Smooth muscle cell (in vitro differentiated cells): ENCODE measurements around the gene SLC23A2. TPM values are rescaled to one million over a fixed set of nuclear protein-coding genes. Genes with fewer than 3 reads are reported as not detected.
"Not testable (repeated sequence)": the region's sequence is repeated elsewhere in the genome, so short reads cannot be mapped to it uniquely, and the experiment has no call there.

Experiments
- DNase-seq: peaks from one replicate; lab custom pipeline; 2025; ENCODE audit not compliant: unreplicated experiment; lab: John Stamatoyannopoulos, UW
- H2AFZ ChIP-seq: fragments of 200-600 bp; sonication (generic); 2 replicates; pipeline ENCODE4 v1.6.0; 2016; ENCODE audit warnings: antibody characterized with exemption, low read depth, mild to moderate bottlenecking
- H3F3A ChIP-seq: fragments of 200-600 bp; sonication (generic); 2 replicates; pipeline ENCODE4 v1.6.0; 2017; ENCODE audit warnings: antibody characterized with exemption, low read depth
- H3K27ac ChIP-seq: fragments of 200-600 bp; sonication (generic); 2 replicates; pipeline ENCODE4 v1.5.1; 2016; ENCODE audit warnings: low read depth, mild to moderate bottlenecking
- H3K27me3 ChIP-seq: fragments of 200-600 bp; sonication (generic); 2 replicates; pipeline ENCODE4 v1.6.1; 2016; ENCODE audit warnings: low read depth, mild to moderate bottlenecking
- H3K36me3 ChIP-seq: fragments of 200-600 bp; sonication (generic); 2 replicates; pipeline ENCODE4 v1.5.1; 2016; ENCODE audit warnings: low read depth
- H3K4me1 ChIP-seq: fragments of 200-600 bp; sonication (generic); 2 replicates; pipeline ENCODE4 v1.5.1; 2016; ENCODE audit warnings: low read depth
- H3K4me2 ChIP-seq: fragments of 200-600 bp; sonication (generic); 2 replicates; pipeline ENCODE4 v1.6.0; 2016; ENCODE audit warnings: mild to moderate bottlenecking
- H3K4me3 ChIP-seq: fragments of 200-600 bp; sonication (generic); 2 replicates; pipeline ENCODE4 v1.5.1; 2016; ENCODE audit warnings: mild to moderate bottlenecking
- H3K79me2 ChIP-seq: fragments of 200-600 bp; sonication (generic); 2 replicates; pipeline ENCODE4 v1.6.0; 2016; ENCODE audit warnings: low read depth, mild to moderate bottlenecking
- H3K9ac ChIP-seq: fragments of 200-600 bp; sonication (generic); 2 replicates; pipeline ENCODE4 v1.6.0; 2016; ENCODE audit warnings: low read depth
- H3K9me3 ChIP-seq: fragments of 200-600 bp; sonication (generic); replicated peaks from 2 replicates; pipeline ENCODE4 v1.5.1; 2016; ENCODE audit warnings: low read depth
- H4K20me1 ChIP-seq: fragments of 200-600 bp; sonication (generic); 2 replicates; pipeline ENCODE4 v1.6.0; 2016; ENCODE audit warnings: low read depth
- WGBS: methylation state at CpG from one replicate; pipeline ENCODE4 v1.1.7; 2016; ENCODE audit warnings: low lambda C conversion rate; 5-methylcytosine and 5-hydroxymethylcytosine counted together
- polyA plus RNA-seq: library from polyadenylated mRNA; unstranded; fragments of >200 nt; fragmentation: Nextera tagmentation; extraction: Ambion mirVana; gene quantifications from 2 replicates; pipeline ENCODE4 v1.2.1, GENCODE V29; 2016
- total RNA-seq: library from RNA; depleted of rRNA; stranded (reverse); fragments of >200 nt; gene quantifications from 2 replicates; pipeline ENCODE4 v1.2.3, GENCODE V29; 2014
- TF ChIP-seq, protein P1 (sequence below): fragments of 200-600 bp; sonication (generic); IDR thresholded peaks from 2 replicates; pipeline ENCODE4 v1.5.1; 2017; ENCODE audit warnings: borderline replicate concordance, mild to moderate bottlenecking, antibody characterized with exemption; ENCODE audit not compliant: insufficient read depth, poor library complexity, severe bottlenecking

The SLC23A2 gene
- total and polyA plus RNA-seq, 2 experiments from 2014 or later = 1.4 to 5.0 TPM

GRCh38 chr20:4853757-4854560, 147.4 kb downstream of the SLC23A2 start:
- Histone ChIP-seq H2AFZ (no peak overlapping the region), H3K9ac (no peak overlapping the region), H3K9me3 (no peaks in the 10 kb centered on the region), H3K27ac (no peak overlapping the region), H3K27me3 (no peaks in the 10 kb centered on the region), H3K79me2 (no peaks in the 10 kb centered on the region), H3K4me3 (no peak overlapping the region), H3K4me2 (no peak overlapping the region), H3F3A (no peaks in the 10 kb centered on the region), H3K4me1 (no peaks in the 10 kb centered on the region), H4K20me1 (no peaks in the 10 kb centered on the region), H3K36me3 (no peaks in the 10 kb centered on the region)
- TF ChIP-seq, protein P1, sequence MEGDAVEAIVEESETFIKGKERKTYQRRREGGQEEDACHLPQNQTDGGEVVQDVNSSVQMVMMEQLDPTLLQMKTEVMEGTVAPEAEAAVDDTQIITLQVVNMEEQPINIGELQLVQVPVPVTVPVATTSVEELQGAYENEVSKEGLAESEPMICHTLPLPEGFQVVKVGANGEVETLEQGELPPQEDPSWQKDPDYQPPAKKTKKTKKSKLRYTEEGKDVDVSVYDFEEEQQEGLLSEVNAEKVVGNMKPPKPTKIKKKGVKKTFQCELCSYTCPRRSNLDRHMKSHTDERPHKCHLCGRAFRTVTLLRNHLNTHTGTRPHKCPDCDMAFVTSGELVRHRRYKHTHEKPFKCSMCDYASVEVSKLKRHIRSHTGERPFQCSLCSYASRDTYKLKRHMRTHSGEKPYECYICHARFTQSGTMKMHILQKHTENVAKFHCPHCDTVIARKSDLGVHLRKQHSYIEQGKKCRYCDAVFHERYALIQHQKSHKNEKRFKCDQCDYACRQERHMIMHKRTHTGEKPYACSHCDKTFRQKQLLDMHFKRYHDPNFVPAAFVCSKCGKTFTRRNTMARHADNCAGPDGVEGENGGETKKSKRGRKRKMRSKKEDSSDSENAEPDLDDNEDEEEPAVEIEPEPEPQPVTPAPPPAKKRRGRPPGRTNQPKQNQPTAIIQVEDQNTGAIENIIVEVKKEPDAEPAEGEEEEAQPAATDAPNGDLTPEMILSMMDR = no peak
- no peak for DNase-seq
- 93% methylated on average over 9 of the region's 9 CpGs for WGBS

- DNase-seq = no peak
- Histone ChIP-seq H3K4me1 (no peaks in the 10 kb centered on the region), H3K36me3 (no peaks in the 10 kb centered on the region), H4K20me1 (no peaks in the 10 kb centered on the region), H3K4me3 (no peak overlapping the region), H3F3A (no peaks in the 10 kb centered on the region), H3K27me3 (no peaks in the 10 kb centered on the region), H3K4me2 (no peak overlapping the region), H3K27ac (no peak overlapping the region), H3K9me3 (no peaks in the 10 kb centered on the region), H3K79me2 (no peaks in the 10 kb centered on the region), H2AFZ (no peak overlapping the region), H3K9ac (no peak overlapping the region)
- WGBS = 94% methylated on average over 15 of the region's 15 CpGs
- TF ChIP-seq, protein P1 = no peak
Observed at GRCh38 chr20:4853004-4853403, 148.3 kb downstream of the SLC23A2 start.

GRCh38 chr20:4850960-4851359, 150.3 kb downstream of the SLC23A2 start:
- Histone ChIP-seq H3K9me3 (no peaks in the 10 kb centered on the region), H3K27me3 (no peaks in the 10 kb centered on the region), H3K4me3 (no peak overlapping the region), H3K4me2 (no peak overlapping the region), H3K9ac (no peak overlapping the region), H3K79me2 (no peaks in the 10 kb centered on the region), H3K4me1 (no peaks in the 10 kb centered on the region), H3F3A (no peaks in the 10 kb centered on the region), H3K36me3 (no peaks in the 10 kb centered on the region), H2AFZ (no peak overlapping the region), H4K20me1 (no peaks in the 10 kb centered on the region), H3K27ac (no peak overlapping the region)
- 94% methylated on average over 5 of the region's 5 CpGs for WGBS
- TF ChIP-seq, protein P1 = no peak
- no peak for DNase-seq

- not testable (repeated sequence) for H3K27ac ChIP-seq, H3K4me3 ChIP-seq, H3F3A ChIP-seq, H3K27me3 ChIP-seq, H3K79me2 ChIP-seq, H3K9ac ChIP-seq, H2AFZ ChIP-seq, H3K4me2 ChIP-seq, H4K20me1 ChIP-seq, H3K9me3 ChIP-seq, DNase-seq, H3K36me3 ChIP-seq, H3K4me1 ChIP-seq
- WGBS = 96% methylated on average over 3 of the region's 3 CpGs
Observed at GRCh38 chr20:4848829-4849228, 152.5 kb downstream of the SLC23A2 start.
